Measurements from ENCODE around the gene FOXA2. TPM values are rescaled to one million over a fixed set of nuclear protein-coding genes. Genes with fewer than 3 reads are reported as not detected.

Gene FOXA2
- total and polyA plus RNA-seq, 2 of the 13 experiments (the other 11 are each of a cell fraction or from before 2014, with no cell fraction given), result 8.8 to 12.2 TPM

GRCh38 chr20:22582386-22582963 is 1.9 kb downstream of the FOXA2 start (continued):
- TF ChIP-seq ZNF800 (CRISPR knock-in tag; IDR thresholded peaks at IDR 0.05), result no peak
- peak; percentile 27; the same call in 1 of the 2 replicates for TF ChIP-seq SMYD3 (CRISPR knock-in tag; IDR thresholded peaks at IDR 0.05)
- no peak for TF ChIP-seq NR2C2 (CRISPR knock-in tag; IDR thresholded peaks at IDR 0.05; ENCODE audit: borderline replicate concordance)
- TF ChIP-seq ETV6 (CRISPR knock-in tag; conservative IDR thresholded peaks at IDR 0.05), result no peak
- 0 out of 2 replicates have a peak, but pooled peaks have one; percentile 44 for TF ChIP-seq HBP1 (CRISPR knock-in tag; IDR thresholded peaks at IDR 0.05; ENCODE audit: low read depth)
- TF ChIP-seq SRY (CRISPR knock-in tag; IDR thresholded peaks at IDR 0.05), result peak; percentile 21; the same call in 1 of the 2 replicates
- no peak for TF ChIP-seq ZXDC (CRISPR knock-in tag; IDR thresholded peaks at IDR 0.05)
- peak; percentile 89 for TF ChIP-seq ZBTB38 (CRISPR knock-in tag; IDR thresholded peaks at IDR 0.05)
- no peak for TF ChIP-seq USF2 (IDR thresholded peaks at IDR 0.05; ENCODE audit: low read depth, low read length)
- no peak for TF ChIP-seq USF2 (CRISPR knock-in tag; IDR thresholded peaks at IDR 0.05; ENCODE audit: borderline replicate concordance)
- TF ChIP-seq HOXA3 (CRISPR knock-in tag; IDR thresholded peaks at IDR 0.05), result peak; percentile 8; the same call in 1 of the 2 replicates
- TF ChIP-seq RELA (CRISPR knock-in tag; IDR thresholded peaks at IDR 0.05), result no peak
- no peak for TF ChIP-seq MXD1 (CRISPR knock-in tag; IDR thresholded peaks at IDR 0.05)
- no peak; the same call in 1 of the 2 replicates for TF ChIP-seq KDM2A (CRISPR knock-in tag; IDR thresholded peaks at IDR 0.05; ENCODE audit: borderline replicate concordance, low read depth)
- no peak for TF ChIP-seq DMTF1 (CRISPR knock-in tag; IDR thresholded peaks at IDR 0.05)
- no peak for TF ChIP-seq CBX5 (CRISPR knock-in tag; IDR thresholded peaks at IDR 0.05; ENCODE audit: borderline replicate concordance)
- TF ChIP-seq MTA1 (CRISPR knock-in tag; IDR thresholded peaks at IDR 0.05; ENCODE audit: borderline replicate concordance), result no peak
- TF ChIP-seq ZFP36 (IDR thresholded peaks at IDR 0.05; ENCODE audit: borderline replicate concordance, low read depth, low read length, partially characterized antibody), result no peak
